ENCODE results near the gene KCNQ4. TPM values are rescaled to one million over a fixed set of nuclear protein-coding genes. Genes with fewer than 3 reads are reported as not detected.
A peak's percentile ranks its signal among the peaks of the same experiment; 100 is the strongest.

The KCNQ4 gene
- polyA plus RNA-seq, 1 donor, result 44.5 TPM

- DNase-seq, result no peak
Observed at GRCh38 chr1:40868051-40868723, 84.6 kb downstream of the KCNQ4 start.

GRCh38 chr1:40870135-40870728 is 86.6 kb downstream of the KCNQ4 start:
- DNase-seq, result no peak

- DNase-seq, result no peak
Observed at GRCh38 chr1:40872276-40872675, 88.7 kb downstream of the KCNQ4 start.

- no peak for DNase-seq
Observed at GRCh38 chr1:40873863-40874472, 90.4 kb downstream of the KCNQ4 start.

- no peak for DNase-seq
Observed at GRCh38 chr1:40876436-40876761, 92.8 kb downstream of the KCNQ4 start.

- no peak for DNase-seq
Observed at GRCh38 chr1:40876891-40877290, 93.3 kb downstream of the KCNQ4 start.

GRCh38 chr1:40877698-40878097 is 94.1 kb downstream of the KCNQ4 start:
- DNase-seq, result peak; percentile 18

GRCh38 chr1:40878906-40879305 is 95.3 kb downstream of the KCNQ4 start:
- no peak for DNase-seq

- DNase-seq, result no peak
Observed at GRCh38 chr1:40879482-40880175, 96.0 kb downstream of the KCNQ4 start.

- DNase-seq, result no peak
Observed at GRCh38 chr1:40880813-40881549, 97.4 kb downstream of the KCNQ4 start.

GRCh38 chr1:40884055-40884795 is 100.6 kb downstream of the KCNQ4 start:
- DNase-seq, result no peak

- no peak for DNase-seq
Observed at GRCh38 chr1:40886318-40887011, 102.9 kb downstream of the KCNQ4 start.

- no peak for DNase-seq
Observed at GRCh38 chr1:40887012-40887378, 103.4 kb downstream of the KCNQ4 start.

GRCh38 chr1:40887652-40888051 is 104.1 kb downstream of the KCNQ4 start:
- no peak for DNase-seq

Other genes starting within 250 kb of the KCNQ4 start
- 0.46 TPM for gene RIMS3, start 118.1 kb upstream of the KCNQ4 start, polyA plus RNA-seq (ENCODE audit: insufficient read length)
- 63.2 TPM for gene NFYC, start 92.1 kb upstream of the KCNQ4 start, polyA plus RNA-seq (ENCODE audit: insufficient read length)
- gene CITED4, start 78.6 kb downstream of the KCNQ4 start, polyA plus RNA-seq (ENCODE audit: insufficient read length), result 2.7 TPM
- 15.7 TPM for gene CTPS1, start 195.9 kb downstream of the KCNQ4 start, polyA plus RNA-seq (ENCODE audit: insufficient read length)
- gene SLFNL1, start 237.9 kb downstream of the KCNQ4 start, polyA plus RNA-seq (ENCODE audit: insufficient read length), result 0.68 TPM